ENCODE results near the gene ZFP57. TPM values are rescaled to one million over a fixed set of nuclear protein-coding genes. Genes with fewer than 3 reads are reported as not detected.

Gene ZFP57
- total RNA-seq, 1 donor from 2014 or later, result not detected

- DNase-seq, result no peak
These were observed 55.5 kb downstream of the ZFP57 start for GRCh38 chr6:29625337-29625930.

- DNase-seq, result no peak
These were observed 56.4 kb downstream of the ZFP57 start for GRCh38 chr6:29624520-29624961.

Small RNA genes within 50 kb of the gene (small RNA-seq; reads per million reads assigned to genes)
- gene SUMO2P1, result not detected

Other genes starting within 250 kb of the ZFP57 start
- gene OR10C1, start 241.8 kb downstream of the ZFP57 start, total RNA-seq, result not detected
- gene OR11A1, start 224.1 kb downstream of the ZFP57 start, total RNA-seq, result not detected
- gene OR2H1, start 224.0 kb downstream of the ZFP57 start, total RNA-seq, result not detected
- not detected for gene MAS1L, start 193.2 kb downstream of the ZFP57 start, total RNA-seq
- gene UBD, start 121.4 kb downstream of the ZFP57 start, total RNA-seq, result 0.47 TPM
- not detected for gene OR2H2, start 96.0 kb downstream of the ZFP57 start, total RNA-seq
- 91.1 TPM for gene GABBR1, start 48.0 kb downstream of the ZFP57 start, total RNA-seq
- gene MOG, start 24.1 kb downstream of the ZFP57 start, total RNA-seq, result not detected
- 1.4 TPM for gene HLA-F, start 42.3 kb upstream of the ZFP57 start, total RNA-seq
- gene HLA-G, start 146.7 kb upstream of the ZFP57 start, total RNA-seq, result not detected